GM23338 (cell line): Measurements from ENCODE around the gene LRRC30. TPM values are rescaled to one million over a fixed set of nuclear protein-coding genes. Genes with fewer than 3 reads are reported as not detected.

Source experiments
- ATAC-seq: fragments of 200-7000 bp; cut with Tn5 transposase; 3 replicates; pipeline ENCODE4 v1.9.1; 2020
- DNase-seq: peaks from one replicate; pipeline ENCODE4 v3.0.0-alpha.2; 2015; ENCODE audit warnings: low spot score
- H2AFZ ChIP-seq: fragments of 200-600 bp; sonication (generic); 2 replicates; pipeline ENCODE4 v1.8.0; 2016; ENCODE audit warnings: antibody characterized with exemption, mild to moderate bottlenecking, moderate library complexity
- H3F3A ChIP-seq: fragments of 200-600 bp; sonication (generic); replicated peaks from 2 replicates; pipeline ENCODE4 v1.8.0; 2017; ENCODE audit warnings: antibody characterized with exemption, mixed run types, low read depth
- H3K27ac ChIP-seq: fragments of 200-600 bp; sonication (generic); 2 replicates; pipeline ENCODE4 v1.6.1; 2016; ENCODE audit warnings: low read depth
- H3K27me3 ChIP-seq: fragments of 200-600 bp; sonication (generic); 2 replicates; pipeline ENCODE4 v1.8.0; 2016; ENCODE audit warnings: mild to moderate bottlenecking, mixed run types, moderate library complexity; ENCODE audit not compliant: insufficient read depth
- H3K36me3 ChIP-seq: fragments of 200-600 bp; sonication (generic); 2 replicates; pipeline ENCODE4 v1.8.0; 2016; ENCODE audit warnings: mild to moderate bottlenecking; ENCODE audit not compliant: insufficient read depth
- H3K4me1 ChIP-seq: fragments of 200-600 bp; sonication (generic); 2 replicates; pipeline ENCODE4 v1.8.0; 2016; ENCODE audit warnings: mild to moderate bottlenecking, moderate library complexity; ENCODE audit not compliant: insufficient read depth
- H3K4me2 ChIP-seq: fragments of 200-600 bp; sonication (generic); 2 replicates; pipeline ENCODE4 v1.7.1; 2017; ENCODE audit warnings: mixed run types
- H3K4me3 ChIP-seq: fragments of 200-600 bp; sonication (generic); 2 replicates; pipeline ENCODE4 v1.6.1; 2016; ENCODE audit warnings: mixed run types
- H3K79me2 ChIP-seq: fragments of 200-600 bp; sonication (generic); replicated peaks from 2 replicates; pipeline ENCODE4 v1.8.0; 2017; ENCODE audit warnings: mild to moderate bottlenecking; ENCODE audit not compliant: insufficient read depth
- H3K9me2 ChIP-seq: fragments of 200-600 bp; sonication (generic); 2 replicates; pipeline ENCODE4 v1.8.0; 2017; ENCODE audit not compliant: insufficient read depth
- H4K20me1 ChIP-seq: fragments of 200-600 bp; sonication (generic); replicated peaks from 2 replicates; pipeline ENCODE4 v1.8.0; 2017; ENCODE audit warnings: mild to moderate bottlenecking; ENCODE audit not compliant: insufficient read depth
- H3K27ac Mint-ChIP-seq: 2 replicates; pipeline ENCODE4 v1.8.0; 2020; ENCODE audit warnings: inconsistent platforms, mild to moderate bottlenecking, moderate library complexity, mixed read lengths
- H3K27me3 Mint-ChIP-seq: 3 replicates; pipeline ENCODE4 v1.8.0; 2022; ENCODE audit warnings: low read depth, mild to moderate bottlenecking, moderate library complexity, mixed read lengths, inconsistent platforms; ENCODE audit not compliant: insufficient read depth, poor library complexity
- H3K36me3 Mint-ChIP-seq: 3 replicates; pipeline ENCODE4 v1.8.0; 2021; ENCODE audit warnings: low read depth, mild to moderate bottlenecking, inconsistent platforms, moderate library complexity, mixed read lengths
- H3K4me1 Mint-ChIP-seq: 3 replicates; pipeline ENCODE4 v1.8.0; 2020; ENCODE audit warnings: mild to moderate bottlenecking, inconsistent platforms, mixed read lengths
- H3K4me3 Mint-ChIP-seq: 3 replicates; pipeline ENCODE4 v1.8.0; 2021; ENCODE audit warnings: moderate library complexity, mild to moderate bottlenecking, inconsistent platforms, mixed read lengths
- H3K9me3 Mint-ChIP-seq: 3 replicates; pipeline ENCODE4 v1.8.0; 2020; ENCODE audit warnings: moderate library complexity, mild to moderate bottlenecking, inconsistent platforms, mixed read lengths
- CREB1 ChIP-seq: fragments of 250-450 bp; sonication (Bioruptor Pico); IDR thresholded peaks from 2 replicates; pipeline ENCODE4 v1.5.0; 2020; ENCODE audit warnings: low read depth, mild to moderate bottlenecking, moderate library complexity
- CTCF ChIP-seq, 2 experiments: fragments of 200-600 bp in 1 of 2; sonication (generic) in 1 of 2; conservative IDR thresholded peaks; 2 replicates each; pipeline versions ENCODE4 v1.5.1 to v1.6.1; 2016 to 2017; ENCODE audit warnings: antibody characterized with exemption in 2 of 2, low read depth in 2 of 2, mild to moderate bottlenecking in 2 of 2, moderate library complexity in 1 of 2
- EZH2 ChIP-seq: fragments of 200-600 bp; sonication (generic); IDR thresholded peaks from one replicate; pipeline ENCODE4 v1.8.0; 2017; ENCODE audit warnings: antibody characterized with exemption, mild to moderate bottlenecking, low read depth; ENCODE audit not compliant: unreplicated experiment
- EZH2phosphoT487 ChIP-seq: fragments of 200-600 bp; sonication (generic); IDR thresholded peaks from one replicate; pipeline ENCODE4 v1.8.1; 2018; ENCODE audit warnings: antibody characterized with exemption; ENCODE audit not compliant: unreplicated experiment
- JUNB ChIP-seq: IDR thresholded peaks from one replicate; pipeline ENCODE4 v1.6.1; 2016; ENCODE audit warnings: antibody characterized with exemption; ENCODE audit not compliant: unreplicated experiment
- NANOG ChIP-seq: IDR thresholded peaks from 2 replicates; pipeline ENCODE4 v1.6.1; 2016; ENCODE audit warnings: antibody characterized with exemption, borderline replicate concordance
- POLR2AphosphoS5 ChIP-seq: IDR thresholded peaks from 2 replicates; pipeline ENCODE4 v1.6.1; 2016; ENCODE audit warnings: antibody characterized with exemption, low read depth
- STAT1 ChIP-seq: IDR thresholded peaks from one replicate; pipeline ENCODE4 v1.6.1; 2016; ENCODE audit warnings: antibody characterized with exemption; ENCODE audit not compliant: unreplicated experiment
- ZNF114 ChIP-seq: fragments of 250-450 bp; sonication (Bioruptor Pico); IDR thresholded peaks from 2 replicates; pipeline ENCODE4 v1.5.0; 2020; ENCODE audit warnings: mild to moderate bottlenecking, moderate library complexity
- ZNF331 ChIP-seq: fragments of 250-450 bp; sonication (Bioruptor Pico); IDR thresholded peaks from 2 replicates; pipeline ENCODE4 v1.5.0; 2020; ENCODE audit warnings: low read depth, mild to moderate bottlenecking, moderate library complexity
- ZNF462 ChIP-seq: fragments of 250-450 bp; sonication (Bioruptor Pico); IDR thresholded peaks from 2 replicates; pipeline ENCODE4 v1.5.0; 2020; ENCODE audit warnings: mild to moderate bottlenecking, moderate library complexity
- polyA plus RNA-seq: library from polyadenylated mRNA; unstranded; fragments of >200 nt; fragmentation: Nextera tagmentation; extraction: Ambion mirVana; gene quantifications from 2 replicates; pipeline ENCODE4 v1.2.1, GENCODE V29; 2016
- total RNA-seq: library from RNA; depleted of rRNA; stranded (reverse); fragments of >200 nt; shearing (Covaris generic); gene quantifications from 2 replicates; pipeline ENCODE4 v1.2.3, GENCODE V29; 2014
- TF ChIP-seq, protein P1 (sequence below): IDR thresholded peaks from one replicate; pipeline ENCODE4 v1.6.1; 2018; ENCODE audit warnings: antibody characterized with exemption; ENCODE audit not compliant: unreplicated experiment
- TF ChIP-seq, protein P2 (sequence below): IDR thresholded peaks from 2 replicates; pipeline ENCODE4 v1.6.1; 2016; ENCODE audit warnings: antibody characterized with exemption

LRRC30 gene
- total and polyA plus RNA-seq, 2 experiments from 2014 or later, result not detected

DNA sequence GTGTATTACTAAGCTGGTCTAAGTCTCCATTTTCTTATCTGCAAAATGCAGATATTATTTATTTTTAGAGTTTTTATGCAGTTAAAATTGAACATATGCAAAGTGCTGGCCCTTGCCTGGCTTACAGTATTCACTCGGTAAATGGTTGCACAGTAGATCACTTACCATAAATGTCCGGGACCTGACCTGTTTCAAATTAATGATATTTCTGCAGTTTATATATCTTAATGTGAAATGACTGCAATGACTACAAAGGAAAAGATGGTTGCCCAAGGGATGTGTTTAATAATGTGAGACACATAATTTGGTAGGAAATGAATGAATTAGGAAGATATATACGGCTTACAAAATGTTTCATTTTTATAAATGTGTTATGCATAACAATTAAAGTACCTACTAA, 37.1 kb downstream of the LRRC30 start:
- Histone ChIP-seq H3K27me3 (no peaks in the 10 kb centered on the region), H4K20me1 (no peaks in the 10 kb centered on the region), H3K9me2 (no peaks in the 10 kb centered on the region), H3K4me1 (no peaks in the 10 kb centered on the region), H3K4me2 (no peak overlapping the region), H2AFZ (no peak overlapping the region), H3K4me3 (no peak overlapping the region), H3K27ac (no peak overlapping the region), H3F3A (no peaks in the 10 kb centered on the region), H3K79me2 (no peaks in the 10 kb centered on the region), H3K36me3 (no peaks in the 10 kb centered on the region)
- peaks cover 6% of the 10 kb centered on the region; the same call in 2 of the 3 replicates for H3K4me1 Mint-ChIP-seq
- ATAC-seq, result no peak
- DNase-seq, result no peak
- H3K4me3 Mint-ChIP-seq, result no peak overlapping the region
- H3K36me3 Mint-ChIP-seq, result no peaks in the 10 kb centered on the region
- no peaks in the 10 kb centered on the region for H3K9me3 Mint-ChIP-seq
- TF ChIP-seq STAT1 (no peak), ZNF462 (CRISPR knock-in tag) (no peak), JUNB (no peak), EZH2phosphoT487 (no peak), CTCF (conservative IDR thresholded peaks at IDR 0.05; ENCODE audit: low read depth in 2 of 2) (no peak), NANOG (no peak), ZNF331 (CRISPR knock-in tag) (no peak), EZH2 (no peak), ZNF114 (no peak), POLR2AphosphoS5 (no peak), CREB1 (CRISPR knock-in tag) (no peak)
- TF ChIP-seq, protein P1, sequence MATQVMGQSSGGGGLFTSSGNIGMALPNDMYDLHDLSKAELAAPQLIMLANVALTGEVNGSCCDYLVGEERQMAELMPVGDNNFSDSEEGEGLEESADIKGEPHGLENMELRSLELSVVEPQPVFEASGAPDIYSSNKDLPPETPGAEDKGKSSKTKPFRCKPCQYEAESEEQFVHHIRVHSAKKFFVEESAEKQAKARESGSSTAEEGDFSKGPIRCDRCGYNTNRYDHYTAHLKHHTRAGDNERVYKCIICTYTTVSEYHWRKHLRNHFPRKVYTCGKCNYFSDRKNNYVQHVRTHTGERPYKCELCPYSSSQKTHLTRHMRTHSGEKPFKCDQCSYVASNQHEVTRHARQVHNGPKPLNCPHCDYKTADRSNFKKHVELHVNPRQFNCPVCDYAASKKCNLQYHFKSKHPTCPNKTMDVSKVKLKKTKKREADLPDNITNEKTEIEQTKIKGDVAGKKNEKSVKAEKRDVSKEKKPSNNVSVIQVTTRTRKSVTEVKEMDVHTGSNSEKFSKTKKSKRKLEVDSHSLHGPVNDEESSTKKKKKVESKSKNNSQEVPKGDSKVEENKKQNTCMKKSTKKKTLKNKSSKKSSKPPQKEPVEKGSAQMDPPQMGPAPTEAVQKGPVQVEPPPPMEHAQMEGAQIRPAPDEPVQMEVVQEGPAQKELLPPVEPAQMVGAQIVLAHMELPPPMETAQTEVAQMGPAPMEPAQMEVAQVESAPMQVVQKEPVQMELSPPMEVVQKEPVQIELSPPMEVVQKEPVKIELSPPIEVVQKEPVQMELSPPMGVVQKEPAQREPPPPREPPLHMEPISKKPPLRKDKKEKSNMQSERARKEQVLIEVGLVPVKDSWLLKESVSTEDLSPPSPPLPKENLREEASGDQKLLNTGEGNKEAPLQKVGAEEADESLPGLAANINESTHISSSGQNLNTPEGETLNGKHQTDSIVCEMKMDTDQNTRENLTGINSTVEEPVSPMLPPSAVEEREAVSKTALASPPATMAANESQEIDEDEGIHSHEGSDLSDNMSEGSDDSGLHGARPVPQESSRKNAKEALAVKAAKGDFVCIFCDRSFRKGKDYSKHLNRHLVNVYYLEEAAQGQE, result no peak
- TF ChIP-seq, protein P2, sequence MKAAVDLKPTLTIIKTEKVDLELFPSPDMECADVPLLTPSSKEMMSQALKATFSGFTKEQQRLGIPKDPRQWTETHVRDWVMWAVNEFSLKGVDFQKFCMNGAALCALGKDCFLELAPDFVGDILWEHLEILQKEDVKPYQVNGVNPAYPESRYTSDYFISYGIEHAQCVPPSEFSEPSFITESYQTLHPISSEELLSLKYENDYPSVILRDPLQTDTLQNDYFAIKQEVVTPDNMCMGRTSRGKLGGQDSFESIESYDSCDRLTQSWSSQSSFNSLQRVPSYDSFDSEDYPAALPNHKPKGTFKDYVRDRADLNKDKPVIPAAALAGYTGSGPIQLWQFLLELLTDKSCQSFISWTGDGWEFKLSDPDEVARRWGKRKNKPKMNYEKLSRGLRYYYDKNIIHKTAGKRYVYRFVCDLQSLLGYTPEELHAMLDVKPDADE, result no peak
- H3K27ac Mint-ChIP-seq, result no peak overlapping the region
- peaks cover 5% of the 10 kb centered on the region for H3K27me3 Mint-ChIP-seq
